ENCODE data around the gene CCDC85C.

CCDC85C gene

DNA sequence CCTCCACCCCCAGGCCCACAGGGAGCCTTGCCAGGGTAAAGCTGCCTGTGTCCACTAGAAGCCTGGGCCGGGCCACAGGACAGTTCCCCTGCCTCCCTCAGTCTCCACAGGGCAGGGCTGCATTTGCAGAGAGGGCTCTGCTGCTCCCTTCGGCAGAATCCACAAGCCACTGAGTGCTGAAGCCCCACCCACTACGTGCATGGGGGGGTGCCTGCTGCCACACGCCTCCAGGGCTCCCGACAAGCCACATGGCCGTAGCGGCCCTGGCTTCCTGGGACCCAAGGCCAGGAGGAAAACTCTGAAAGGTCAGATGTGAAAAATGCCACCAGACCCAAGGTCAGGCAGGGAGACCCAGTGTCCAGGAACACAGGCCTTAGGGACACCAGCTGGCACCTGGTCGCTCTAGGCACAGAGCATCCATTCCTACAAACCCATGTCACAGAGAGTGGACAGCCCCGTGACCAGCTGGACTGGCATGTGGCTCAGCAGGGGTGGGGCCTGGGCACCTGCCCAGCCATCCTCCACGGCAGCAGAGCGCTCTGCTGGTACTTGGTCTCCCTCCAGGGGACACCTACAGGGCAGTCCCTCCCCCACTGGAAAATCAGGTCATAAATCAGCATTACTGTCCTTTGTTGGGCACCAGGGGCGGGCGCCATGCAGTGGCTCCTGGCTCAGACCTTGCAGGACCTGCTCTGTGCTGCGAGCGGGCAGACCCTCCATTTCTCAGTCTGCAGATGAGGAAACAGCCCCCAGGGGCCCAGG is 42.9 kb downstream of the CCDC85C start:
- H3K4me3 ChIP-seq (ENCODE audit: low read depth, low read length) = no peak overlapping the region

DNA sequence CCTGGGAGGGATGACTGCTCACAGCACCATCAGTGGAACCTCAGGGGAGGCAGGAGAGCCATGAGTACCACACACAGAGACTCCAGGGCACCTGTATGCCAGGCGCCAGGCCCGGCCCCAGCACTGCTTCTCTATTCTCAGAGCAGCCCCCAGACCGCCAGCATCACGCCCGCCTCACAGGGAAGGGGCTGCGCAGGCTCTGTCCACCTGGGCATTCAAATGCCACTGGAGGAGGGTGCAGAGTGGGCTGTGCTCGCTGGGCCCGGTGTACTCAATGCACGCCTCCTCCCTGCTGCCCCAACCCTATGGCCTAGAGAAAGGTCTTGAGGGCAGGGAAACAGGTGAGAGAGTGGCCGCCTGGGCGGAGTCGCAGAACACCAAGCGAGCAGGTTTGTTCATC is 43.6 kb downstream of the CCDC85C start:
- no peak overlapping the region for H3K4me3 ChIP-seq (ENCODE audit: low read depth, low read length)

DNA sequence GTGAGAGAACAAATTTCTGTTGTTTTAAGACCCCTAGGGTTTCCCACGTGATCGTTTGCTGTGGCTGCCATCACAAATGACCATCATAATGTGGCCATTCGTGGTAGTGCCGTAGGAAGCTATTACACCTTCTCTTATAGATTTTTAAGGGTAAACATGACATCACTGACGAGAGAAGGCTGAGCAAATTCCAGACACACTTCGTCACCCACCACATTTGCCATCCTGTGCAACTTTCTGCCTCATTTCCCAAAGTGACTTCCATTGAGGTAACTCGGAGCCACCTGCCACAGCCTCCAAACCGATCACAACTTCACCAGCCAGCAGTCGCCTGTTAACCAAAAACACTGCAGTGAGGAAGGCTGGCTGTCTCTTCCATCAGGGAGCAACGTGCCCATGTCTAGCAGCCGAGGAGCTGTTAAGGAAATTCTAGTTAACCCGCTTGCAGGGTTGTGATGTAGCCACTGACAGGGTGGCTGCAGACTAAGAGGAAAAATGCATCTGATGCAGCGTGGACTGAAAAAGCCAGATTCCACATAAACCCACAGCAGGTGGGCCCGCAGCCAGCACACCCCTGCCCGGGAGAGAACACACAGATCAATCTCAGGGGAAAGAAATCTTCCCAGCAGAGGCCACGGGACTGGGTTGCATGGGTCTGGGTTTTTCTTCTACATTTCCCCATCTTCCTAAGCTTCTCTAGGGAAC is 44.6 kb downstream of the CCDC85C start:
- no peak overlapping the region for H3K4me3 ChIP-seq (ENCODE audit: low read depth, low read length)

GRCh38 chr14:99556134-99556791 is 47.7 kb downstream of the CCDC85C start:
- no peak overlapping the region for H3K4me3 ChIP-seq (ENCODE audit: low read depth, low read length)

- H3K4me3 ChIP-seq (ENCODE audit: low read depth, low read length) = no peak overlapping the region
Measured at GRCh38 chr14:99554757-99555531, 49.1 kb downstream of the CCDC85C start.

DNA sequence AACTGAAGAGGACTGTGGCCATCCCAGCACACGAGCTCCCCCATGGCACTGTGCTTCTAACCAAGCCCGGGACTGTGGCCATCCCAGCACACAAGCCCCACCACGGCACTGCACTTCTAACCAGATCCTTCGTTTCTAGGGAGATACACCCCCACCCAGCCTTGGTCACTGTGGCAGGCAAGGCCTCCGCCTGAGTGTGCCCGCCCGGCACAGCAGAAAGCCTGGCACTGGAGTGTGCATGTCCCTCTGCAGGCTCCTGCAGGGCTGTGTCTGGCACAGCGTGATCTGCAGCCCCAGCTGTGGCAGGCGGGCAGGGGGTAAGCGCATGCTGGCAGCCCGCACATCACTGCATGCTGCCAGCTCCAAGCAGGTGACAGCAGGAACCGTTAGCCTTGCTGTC is 49.8 kb downstream of the CCDC85C start:
- no peak overlapping the region for H3K4me3 ChIP-seq (ENCODE audit: low read depth, low read length)

GRCh38 chr14:99552572-99553216 is 51.3 kb downstream of the CCDC85C start:
- H3K4me3 ChIP-seq (ENCODE audit: low read depth, low read length) = no peak overlapping the region

DNA sequence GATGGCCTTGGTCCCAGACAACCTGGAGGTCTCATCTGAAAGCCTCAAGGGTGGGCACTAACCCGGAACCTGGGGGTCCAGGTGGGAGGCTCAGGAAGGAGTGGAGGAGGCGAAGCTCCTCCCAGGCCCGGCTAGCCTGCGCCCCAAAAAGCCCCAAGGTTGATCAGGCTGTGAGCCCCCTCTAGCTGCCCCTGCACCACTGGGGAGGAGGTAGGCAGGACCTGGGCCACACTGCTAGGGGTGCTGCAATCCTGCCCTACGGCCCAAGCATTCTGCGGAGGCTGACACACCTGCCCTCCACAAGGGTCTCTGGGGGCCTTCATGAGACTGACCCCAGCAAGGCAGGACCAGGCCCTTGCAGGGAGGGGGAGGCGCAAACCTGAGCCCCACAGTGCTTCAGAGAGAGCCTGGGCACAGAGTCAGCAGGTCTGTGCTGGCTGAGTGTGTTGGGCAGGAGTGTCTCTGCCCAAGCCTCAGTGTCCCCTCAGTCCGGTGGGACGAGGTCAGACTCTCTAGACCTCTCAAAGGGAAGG is 51.9 kb downstream of the CCDC85C start:
- no peak overlapping the region for H3K4me3 ChIP-seq (ENCODE audit: low read depth, low read length)

DNA sequence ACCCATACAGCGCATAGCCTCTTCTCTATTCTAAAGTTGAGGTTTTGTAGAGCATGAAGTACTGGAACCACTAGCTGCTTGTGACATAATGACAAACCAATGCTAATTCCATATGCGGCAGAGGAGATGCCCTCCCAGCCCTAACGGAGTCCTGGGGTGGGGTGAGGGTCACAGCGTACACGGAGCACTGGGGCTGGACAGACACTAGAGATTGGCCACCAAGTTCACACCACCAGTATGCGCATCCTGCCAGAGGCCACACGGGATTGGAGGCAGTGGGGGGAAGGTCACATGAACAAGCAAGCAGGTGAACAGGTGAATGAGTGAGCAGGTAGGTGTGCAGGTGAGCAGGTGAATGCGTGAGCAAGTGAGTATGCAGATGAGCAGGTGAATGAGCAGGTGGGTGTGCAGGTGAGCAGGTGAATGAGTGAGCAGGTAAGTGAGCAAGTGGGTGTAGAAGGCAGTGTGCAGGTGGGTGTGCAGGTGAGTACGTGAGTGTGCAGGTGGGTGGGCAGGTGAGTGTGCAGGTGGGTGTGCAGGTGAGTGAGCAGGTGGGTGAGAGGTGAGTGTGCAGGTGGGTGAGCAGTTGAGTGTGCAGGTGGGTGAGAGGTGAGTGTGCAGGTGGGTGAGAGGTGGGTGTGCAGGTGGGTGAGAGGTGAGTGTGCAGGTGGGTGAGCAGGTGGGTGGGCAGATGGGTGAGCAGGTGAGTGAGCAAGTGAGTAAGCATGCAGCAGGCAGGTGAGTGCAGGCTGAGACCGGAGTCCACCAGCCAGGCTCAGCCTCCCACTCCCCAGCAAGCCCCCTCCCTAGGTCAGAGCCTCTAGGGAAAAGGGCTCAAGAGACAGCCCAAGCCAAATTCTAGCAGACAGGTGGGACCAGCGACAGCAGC is 52.7 kb downstream of the CCDC85C start:
- no peak overlapping the region for H3K4me3 ChIP-seq (ENCODE audit: low read depth, low read length)

DNA sequence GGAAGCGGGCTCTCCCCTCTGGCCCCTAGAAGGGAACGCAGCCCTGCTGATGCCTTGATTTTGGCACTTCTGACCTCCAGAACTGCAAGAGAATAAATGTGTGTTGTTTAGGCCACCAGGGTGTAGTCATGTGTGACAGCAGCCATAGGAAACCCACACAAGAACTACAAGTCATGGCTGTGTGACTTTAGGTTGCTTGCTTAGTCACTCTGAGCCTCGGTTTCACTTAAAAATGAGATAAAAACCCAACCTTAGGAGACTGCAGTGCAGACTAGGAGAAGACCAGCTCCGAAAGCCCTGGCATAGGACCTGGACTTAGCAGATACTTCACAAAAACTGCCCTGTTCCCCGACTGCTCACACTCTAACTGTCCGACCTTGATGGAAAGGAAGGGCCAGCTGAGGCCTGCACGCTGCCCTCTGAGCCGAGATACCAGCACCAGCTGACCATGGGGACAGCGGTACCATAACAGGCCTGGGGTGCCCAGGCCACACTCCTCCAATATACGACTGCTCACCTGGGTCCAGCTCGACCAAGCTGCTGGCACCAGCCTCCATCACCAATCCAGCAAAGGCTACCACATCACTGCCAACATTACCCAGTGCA is 53.5 kb downstream of the CCDC85C start:
- H3K4me3 ChIP-seq (ENCODE audit: low read depth, low read length) = no peak overlapping the region

DNA sequence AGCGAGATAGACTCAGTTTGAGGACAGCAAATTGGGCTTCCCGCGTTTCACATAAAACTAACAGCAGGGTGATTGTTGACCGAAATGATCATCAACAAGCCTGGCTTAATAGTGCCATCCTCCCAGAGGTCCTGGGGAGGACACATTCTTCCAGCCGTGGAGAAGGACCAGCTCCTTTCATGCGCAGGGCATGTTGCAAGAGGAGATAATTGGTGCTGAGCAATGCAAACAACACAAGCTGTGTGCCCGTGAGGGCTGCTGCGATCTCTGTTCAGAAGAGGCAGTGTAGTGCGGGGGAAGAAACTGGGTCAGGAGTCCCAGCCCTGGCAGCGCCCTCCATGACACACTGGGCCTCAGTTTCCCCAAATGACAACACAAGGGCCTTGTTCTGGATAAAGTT is 54.3 kb downstream of the CCDC85C start:
- no peak overlapping the region for H3K4me3 ChIP-seq (ENCODE audit: low read depth, low read length)

- no peak overlapping the region for H3K4me3 ChIP-seq (ENCODE audit: low read depth, low read length)
Measured at GRCh38 chr14:99548871-99549515, 55.0 kb downstream of the CCDC85C start.

DNA sequence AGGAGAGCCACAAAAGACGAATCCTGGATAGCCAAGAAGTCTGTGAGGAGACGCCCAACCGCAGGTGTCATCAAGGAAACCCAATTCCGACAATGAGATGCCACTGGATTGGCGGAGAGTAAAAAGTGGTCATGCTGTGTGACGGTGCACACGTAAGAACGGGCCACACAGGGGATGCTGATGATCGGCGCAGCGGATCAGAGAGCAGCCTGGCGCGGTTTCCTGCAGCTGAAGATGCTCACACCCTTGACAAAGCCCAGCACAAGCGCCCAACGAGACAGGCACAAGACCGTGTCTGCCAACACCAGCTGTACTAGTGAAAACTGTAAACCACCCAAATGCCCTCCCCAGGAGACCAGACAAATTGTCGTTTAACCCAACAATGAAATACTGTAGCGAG is 55.8 kb downstream of the CCDC85C start:
- no peak overlapping the region for H3K4me3 ChIP-seq (ENCODE audit: low read depth, low read length)

DNA sequence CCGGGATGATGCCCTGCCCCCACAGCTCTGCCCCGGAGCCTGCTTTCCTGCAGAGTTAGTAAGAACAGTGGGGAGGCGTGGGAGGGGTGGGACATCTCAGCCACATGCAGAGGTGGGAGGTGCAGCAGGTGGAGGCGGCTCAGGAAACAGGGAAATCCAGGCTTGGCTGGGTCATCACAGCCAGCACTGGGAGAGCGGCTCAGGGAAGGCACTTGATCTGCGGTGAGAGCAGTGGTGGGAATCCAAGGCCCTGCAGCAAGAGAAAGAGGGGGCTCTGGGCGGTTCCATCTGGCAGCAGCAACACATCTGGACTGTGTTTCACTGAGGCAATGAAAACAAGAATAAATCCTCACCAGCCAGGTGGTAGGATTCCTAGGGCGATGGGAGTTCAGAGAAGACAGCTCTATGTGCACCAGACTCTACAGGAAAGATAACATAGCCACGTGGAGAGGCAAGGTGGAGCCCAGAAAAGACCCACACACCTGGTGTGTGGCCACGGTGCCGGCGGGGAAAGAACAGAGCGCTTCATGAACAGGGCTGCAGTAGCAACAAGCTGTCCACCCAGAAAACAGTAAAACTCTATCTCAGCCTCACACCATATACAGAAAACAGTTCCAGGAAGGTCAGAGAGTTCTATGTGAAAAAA is 57.6 kb downstream of the CCDC85C start:
- H3K4me3 ChIP-seq (ENCODE audit: low read depth, low read length) = no peak overlapping the region

- no peak overlapping the region for H3K4me3 ChIP-seq (ENCODE audit: low read depth, low read length)
Measured at GRCh38 chr14:99545586-99545985, 58.4 kb downstream of the CCDC85C start.

DNA sequence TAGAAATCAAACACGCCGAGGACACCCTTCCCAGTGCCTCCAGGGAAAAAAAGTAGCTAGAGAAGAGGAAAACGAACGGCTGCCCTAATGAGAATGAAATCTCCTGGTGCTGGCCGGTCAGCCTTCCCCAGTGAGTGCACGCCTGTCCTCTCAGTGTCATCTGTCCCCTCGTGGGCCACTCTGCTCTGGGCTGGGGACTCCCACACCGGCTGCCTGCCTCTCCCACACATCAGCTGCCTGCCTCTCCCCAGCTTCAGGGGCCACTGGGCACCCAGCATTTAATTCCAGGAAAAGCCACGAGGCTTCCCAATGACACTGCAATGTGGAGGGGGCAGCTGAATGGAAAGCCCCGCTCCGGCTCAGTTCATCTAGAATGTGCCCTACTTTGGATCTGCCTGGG is 59.0 kb downstream of the CCDC85C start:
- no peak overlapping the region for H3K4me3 ChIP-seq (ENCODE audit: low read depth, low read length)

DNA sequence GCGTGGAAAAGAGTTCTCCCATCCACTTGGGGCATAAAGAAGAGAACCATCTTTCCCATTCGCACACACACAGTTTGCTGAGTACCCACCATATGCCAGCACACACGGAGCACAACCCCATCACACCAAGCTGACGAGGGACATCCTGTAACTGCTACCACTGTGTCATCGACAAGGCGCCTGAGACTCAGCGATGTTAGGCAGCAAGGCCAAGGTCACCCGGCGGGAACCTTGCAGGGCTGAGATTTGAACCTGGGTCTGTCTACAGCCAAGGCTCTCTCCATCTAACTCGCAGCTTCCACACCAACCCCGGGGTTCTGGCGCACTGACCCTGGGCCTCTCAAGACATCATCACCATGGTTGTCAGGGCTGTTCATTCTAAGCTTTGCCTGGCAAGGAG is 60.0 kb downstream of the CCDC85C start:
- no peak overlapping the region for H3K4me3 ChIP-seq (ENCODE audit: low read depth, low read length)

- no peak overlapping the region for H3K4me3 ChIP-seq (ENCODE audit: low read depth, low read length)
Measured at GRCh38 chr14:99543370-99543769, 60.6 kb downstream of the CCDC85C start.

Data from iPS-11a (cell line).